ENCODE data around the gene ISL2.

ISL2 gene

GRCh38 chr15:76377751-76378150 is 41.2 kb downstream of the ISL2 start:
- Histone ChIP-seq H3K4me1 (ENCODE audit: control insufficient read depth, insufficient read depth, low read length) (peaks cover 11% of the 10 kb centered on the region), H3K27ac (ENCODE audit: low read length) (no peak overlapping the region), H3K36me3 (ENCODE audit: control insufficient read depth in 2 of 2, insufficient read depth in 2 of 2, low read length in 2 of 2) (no peaks in the 10 kb centered on the region)

GRCh38 chr15:76378691-76379090 is 42.1 kb downstream of the ISL2 start:
- no peaks in the 10 kb centered on the region for H3K9me3 ChIP-seq (ENCODE audit: control insufficient read depth in 2 of 2, low read length in 2 of 2)
- H3K36me3 ChIP-seq (ENCODE audit: control insufficient read depth in 2 of 2, insufficient read depth in 2 of 2, low read length in 2 of 2), result no peaks in the 10 kb centered on the region

More at GRCh38 chr15:76377751-76378150, 41.2 kb downstream of the ISL2 start:
- no peak overlapping the region for H3K9ac ChIP-seq (ENCODE audit: low read length in 2 of 2)
- no peak overlapping the region for H3K4me3 ChIP-seq (ENCODE audit: low read length in 2 of 2)
- H3K27me3 ChIP-seq (ENCODE audit: control insufficient read depth in 1 of 2, insufficient read depth in 2 of 2, low read length in 2 of 2), result no peaks in the 10 kb centered on the region
- H3K9me3 ChIP-seq (ENCODE audit: control insufficient read depth in 2 of 2, low read length in 2 of 2), result no peaks in the 10 kb centered on the region

GRCh38 chr15:76380249-76380648 is 43.7 kb downstream of the ISL2 start:
- Histone ChIP-seq H3K4me1 (ENCODE audit: control insufficient read depth, insufficient read depth, low read length) (peaks cover 11% of the 10 kb centered on the region), H3K36me3 (ENCODE audit: control insufficient read depth in 2 of 2, insufficient read depth in 2 of 2, low read length in 2 of 2) (peaks cover 0 to 2% of the 10 kb centered on the region in 2 donors), H3K27me3 (ENCODE audit: control insufficient read depth in 1 of 2, insufficient read depth in 2 of 2, low read length in 2 of 2) (no peaks in the 10 kb centered on the region), H3K4me3 (ENCODE audit: low read length in 2 of 2) (no peak overlapping the region), H3K27ac (ENCODE audit: low read length) (no peak overlapping the region), H3K9ac (ENCODE audit: low read length in 2 of 2) (no peak overlapping the region), H3K9me3 (ENCODE audit: control insufficient read depth in 2 of 2, low read length in 2 of 2) (no peaks in the 10 kb centered on the region)

More at GRCh38 chr15:76378691-76379090, 42.1 kb downstream of the ISL2 start:
- no peak overlapping the region for H3K9ac ChIP-seq (ENCODE audit: low read length in 2 of 2)
- no peaks in the 10 kb centered on the region for H3K27me3 ChIP-seq (ENCODE audit: control insufficient read depth in 1 of 2, insufficient read depth in 2 of 2, low read length in 2 of 2)
- no peak overlapping the region for H3K27ac ChIP-seq (ENCODE audit: low read length)
- no peak overlapping the region for H3K4me3 ChIP-seq (ENCODE audit: low read length in 2 of 2)
- peaks cover 11% of the 10 kb centered on the region for H3K4me1 ChIP-seq (ENCODE audit: control insufficient read depth, insufficient read depth, low read length)

- H3K4me1 ChIP-seq (ENCODE audit: control insufficient read depth, insufficient read depth, low read length), result peaks cover 6% of the 10 kb centered on the region
- no peaks in the 10 kb centered on the region for H3K9me3 ChIP-seq (ENCODE audit: control insufficient read depth in 2 of 2, low read length in 2 of 2)
- no peak overlapping the region for H3K27ac ChIP-seq (ENCODE audit: low read length)
- peaks cover 0 to 2% of the 10 kb centered on the region in 2 donors for H3K36me3 ChIP-seq (ENCODE audit: control insufficient read depth in 2 of 2, insufficient read depth in 2 of 2, low read length in 2 of 2)
- H3K9ac ChIP-seq (ENCODE audit: low read length in 2 of 2), result no peak overlapping the region
- no peak overlapping the region for H3K4me3 ChIP-seq (ENCODE audit: low read length in 2 of 2)
- H3K27me3 ChIP-seq (ENCODE audit: control insufficient read depth in 1 of 2, insufficient read depth in 2 of 2, low read length in 2 of 2), result no peaks in the 10 kb centered on the region
Measured at GRCh38 chr15:76381366-76381765, 44.8 kb downstream of the ISL2 start.

GRCh38 chr15:76382987-76383728 is 46.6 kb downstream of the ISL2 start:
- no peaks in the 10 kb centered on the region for H3K27me3 ChIP-seq (ENCODE audit: control insufficient read depth in 1 of 2, insufficient read depth in 2 of 2, low read length in 2 of 2)
- H3K9ac ChIP-seq (ENCODE audit: low read length in 2 of 2), result no peak overlapping the region
- H3K4me1 ChIP-seq (ENCODE audit: control insufficient read depth, insufficient read depth, low read length), result no peaks in the 10 kb centered on the region
- H3K9me3 ChIP-seq (ENCODE audit: control insufficient read depth in 2 of 2, low read length in 2 of 2), result no peaks in the 10 kb centered on the region
- no peak overlapping the region for H3K4me3 ChIP-seq (ENCODE audit: low read length in 2 of 2)
- H3K27ac ChIP-seq (ENCODE audit: low read length), result no peak overlapping the region
- peaks cover 0 to 2% of the 10 kb centered on the region in 2 donors for H3K36me3 ChIP-seq (ENCODE audit: control insufficient read depth in 2 of 2, insufficient read depth in 2 of 2, low read length in 2 of 2)

- H3K4me3 ChIP-seq (ENCODE audit: low read length in 2 of 2), result no peak overlapping the region
- H3K36me3 ChIP-seq (ENCODE audit: control insufficient read depth in 2 of 2, insufficient read depth in 2 of 2, low read length in 2 of 2), result peaks cover 0 to 2% of the 10 kb centered on the region in 2 donors
- H3K27me3 ChIP-seq (ENCODE audit: control insufficient read depth in 1 of 2, insufficient read depth in 2 of 2, low read length in 2 of 2), result no peaks in the 10 kb centered on the region
- H3K9me3 ChIP-seq (ENCODE audit: control insufficient read depth in 2 of 2, low read length in 2 of 2), result no peaks in the 10 kb centered on the region
- H3K9ac ChIP-seq (ENCODE audit: low read length in 2 of 2), result no peak overlapping the region
- H3K4me1 ChIP-seq (ENCODE audit: control insufficient read depth, insufficient read depth, low read length), result no peaks in the 10 kb centered on the region
- H3K27ac ChIP-seq (ENCODE audit: low read length), result no peak overlapping the region
Measured at GRCh38 chr15:76384409-76384808, 47.8 kb downstream of the ISL2 start.

- Histone ChIP-seq H3K27ac (ENCODE audit: low read length) (no peak overlapping the region), H3K4me1 (ENCODE audit: control insufficient read depth, insufficient read depth, low read length) (no peaks in the 10 kb centered on the region), H3K9me3 (ENCODE audit: control insufficient read depth in 2 of 2, low read length in 2 of 2) (no peaks in the 10 kb centered on the region), H3K4me3 (ENCODE audit: low read length in 2 of 2) (no peak overlapping the region), H3K9ac (ENCODE audit: low read length in 2 of 2) (no peak overlapping the region), H3K27me3 (ENCODE audit: control insufficient read depth in 1 of 2, insufficient read depth in 2 of 2, low read length in 2 of 2) (no peaks in the 10 kb centered on the region), H3K36me3 (ENCODE audit: control insufficient read depth in 2 of 2, insufficient read depth in 2 of 2, low read length in 2 of 2) (peaks cover 0 to 2% of the 10 kb centered on the region in 2 donors)
Measured at GRCh38 chr15:76386178-76386577, 49.6 kb downstream of the ISL2 start.

- no peaks in the 10 kb centered on the region for H3K9me3 ChIP-seq (ENCODE audit: control insufficient read depth in 2 of 2, low read length in 2 of 2)
- no peak overlapping the region for H3K4me3 ChIP-seq (ENCODE audit: low read length in 2 of 2)
- H3K9ac ChIP-seq (ENCODE audit: low read length in 2 of 2), result no peak overlapping the region
- H3K27ac ChIP-seq (ENCODE audit: low read length), result no peak overlapping the region
- H3K36me3 ChIP-seq (ENCODE audit: control insufficient read depth in 2 of 2, insufficient read depth in 2 of 2, low read length in 2 of 2), result peaks cover 0 to 2% of the 10 kb centered on the region in 2 donors
- H3K4me1 ChIP-seq (ENCODE audit: control insufficient read depth, insufficient read depth, low read length), result no peaks in the 10 kb centered on the region
- no peaks in the 10 kb centered on the region for H3K27me3 ChIP-seq (ENCODE audit: control insufficient read depth in 1 of 2, insufficient read depth in 2 of 2, low read length in 2 of 2)
Measured at GRCh38 chr15:76386926-76387325, 50.4 kb downstream of the ISL2 start.

GRCh38 chr15:76390571-76390970 is 54.0 kb downstream of the ISL2 start:
- Histone ChIP-seq H3K9ac (ENCODE audit: low read length in 2 of 2) (no peak overlapping the region), H3K36me3 (ENCODE audit: control insufficient read depth in 2 of 2, insufficient read depth in 2 of 2, low read length in 2 of 2) (no peaks in the 10 kb centered on the region), H3K4me3 (ENCODE audit: low read length in 2 of 2) (no peak overlapping the region), H3K4me1 (ENCODE audit: control insufficient read depth, insufficient read depth, low read length) (no peaks in the 10 kb centered on the region), H3K27me3 (ENCODE audit: control insufficient read depth in 1 of 2, insufficient read depth in 2 of 2, low read length in 2 of 2) (no peaks in the 10 kb centered on the region), H3K9me3 (ENCODE audit: control insufficient read depth in 2 of 2, low read length in 2 of 2) (no peaks in the 10 kb centered on the region), H3K27ac (ENCODE audit: low read length) (no peak overlapping the region)

GRCh38 chr15:76391309-76391708 is 54.7 kb downstream of the ISL2 start:
- H3K9me3 ChIP-seq (ENCODE audit: control insufficient read depth in 2 of 2, low read length in 2 of 2), result no peaks in the 10 kb centered on the region

GRCh38 chr15:76391847-76392246 is 55.3 kb downstream of the ISL2 start:
- no peak overlapping the region for H3K4me3 ChIP-seq (ENCODE audit: low read length in 2 of 2)
- no peaks in the 10 kb centered on the region for H3K27me3 ChIP-seq (ENCODE audit: control insufficient read depth in 1 of 2, insufficient read depth in 2 of 2, low read length in 2 of 2)
- no peaks in the 10 kb centered on the region for H3K9me3 ChIP-seq (ENCODE audit: control insufficient read depth in 2 of 2, low read length in 2 of 2)
- no peak overlapping the region for H3K27ac ChIP-seq (ENCODE audit: low read length)
- H3K9ac ChIP-seq (ENCODE audit: low read length in 2 of 2), result no peak overlapping the region
- no peaks in the 10 kb centered on the region for H3K36me3 ChIP-seq (ENCODE audit: control insufficient read depth in 2 of 2, insufficient read depth in 2 of 2, low read length in 2 of 2)
- H3K4me1 ChIP-seq (ENCODE audit: control insufficient read depth, insufficient read depth, low read length), result no peaks in the 10 kb centered on the region

More at GRCh38 chr15:76391309-76391708, 54.7 kb downstream of the ISL2 start:
- no peaks in the 10 kb centered on the region for H3K36me3 ChIP-seq (ENCODE audit: control insufficient read depth in 2 of 2, insufficient read depth in 2 of 2, low read length in 2 of 2)
- H3K4me3 ChIP-seq (ENCODE audit: low read length in 2 of 2), result no peak overlapping the region
- H3K9ac ChIP-seq (ENCODE audit: low read length in 2 of 2), result no peak overlapping the region
- H3K27me3 ChIP-seq (ENCODE audit: control insufficient read depth in 1 of 2, insufficient read depth in 2 of 2, low read length in 2 of 2), result no peaks in the 10 kb centered on the region
- H3K27ac ChIP-seq (ENCODE audit: low read length), result no peak overlapping the region
- no peaks in the 10 kb centered on the region for H3K4me1 ChIP-seq (ENCODE audit: control insufficient read depth, insufficient read depth, low read length)
